ENCODE data around the gene RNASE1. TPM values are rescaled to one million over a fixed set of nuclear protein-coding genes. Genes with fewer than 3 reads are reported as not detected.
A peak's percentile ranks its signal among the peaks of the same experiment; 100 is the strongest.

The RNASE1 gene
- total RNA-seq (10 to 100 TPM in 1 of 2 donors, 1 to 10 TPM in 1; 5.8 to 11.7 TPM), polyA plus RNA-seq (10 to 100 TPM; 32.6 to 37.9 TPM)

DNA sequence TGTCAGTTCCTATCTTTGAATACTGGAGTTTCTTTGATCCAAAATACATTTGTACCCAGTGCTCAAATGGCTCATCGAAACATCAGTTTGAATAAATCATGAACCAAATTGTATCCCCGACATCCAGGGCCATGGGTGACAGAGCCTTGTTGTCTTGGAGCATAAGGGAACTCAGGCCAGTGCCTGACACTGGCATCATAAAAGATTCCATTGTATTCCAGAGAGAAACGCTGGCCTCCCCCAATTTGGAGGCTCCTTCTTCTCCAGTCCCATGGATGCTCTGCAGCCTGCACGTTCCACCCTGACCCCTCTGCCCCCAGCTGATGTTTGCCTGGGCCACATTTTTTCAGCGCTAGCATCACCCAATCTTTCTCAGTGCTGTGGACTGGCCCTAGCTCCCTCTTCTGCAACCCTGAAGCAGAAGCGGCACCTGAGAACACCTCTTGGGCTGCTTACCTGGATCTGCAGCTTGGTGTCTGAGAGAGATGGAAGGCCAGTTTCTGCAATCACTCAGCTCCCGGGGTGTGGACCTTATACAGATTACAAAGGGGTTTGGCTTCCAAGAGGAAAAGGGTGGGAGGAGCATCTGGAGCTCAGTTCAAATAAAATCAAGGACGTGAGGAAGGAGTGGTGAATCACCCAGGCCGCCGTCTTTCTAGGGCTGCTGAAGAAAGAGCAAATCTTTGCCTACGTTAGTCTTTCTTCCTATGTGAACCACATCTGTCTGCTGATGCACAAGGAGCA, at the start of gene RNASE1:
RNASE1 (minus strand) TSS at position 504 of the 744 bp plus-strand sequence. CDS start 776 bp downstream, outside the sequence.
- H3K4me1 ChIP-seq (ENCODE audit: control insufficient read depth in 4 of 4, insufficient read depth in 4 of 4, low read length in 3 of 4): peaks cover 0 to 3% (median 0%) of the 10 kb centered on the region in 4 donors
- DNase-seq (ENCODE audit: low spot score): no peak
- H3K27me3 ChIP-seq (ENCODE audit: control insufficient read depth in 4 of 4, insufficient read depth in 4 of 4, low read length in 3 of 4): no peaks in the 10 kb centered on the region
- H3K27ac ChIP-seq (ENCODE audit: low read depth in 1 of 2, low read length in 2 of 2): no peak within 1 kb of the TSS
- H3K4me3 ChIP-seq (ENCODE audit: low read depth in 1 of 3, low read length in 3 of 3): no peak within 1 kb of the TSS
- TF ChIP-seq HNF4G (IDR thresholded peaks at IDR 0.05) (no peak), JUND (IDR thresholded peaks at IDR 0.05) (peak in 1 of 2 donors; percentile 12)
- no peak within 1 kb of the TSS for H3K9ac ChIP-seq (ENCODE audit: low read depth in 1 of 2, low read length in 2 of 2)
- WGBS: 62% methylated on average over 11 of the region's 11 CpGs
- no peaks in the 10 kb centered on the region for H3K36me3 ChIP-seq (ENCODE audit: control insufficient read depth in 4 of 4, insufficient read depth in 3 of 4, low read depth in 1 of 4, low read length in 3 of 4)
- no peaks in the 10 kb centered on the region for H3K9me3 ChIP-seq (ENCODE audit: control insufficient read depth in 4 of 4, low read length in 3 of 4)

DNA sequence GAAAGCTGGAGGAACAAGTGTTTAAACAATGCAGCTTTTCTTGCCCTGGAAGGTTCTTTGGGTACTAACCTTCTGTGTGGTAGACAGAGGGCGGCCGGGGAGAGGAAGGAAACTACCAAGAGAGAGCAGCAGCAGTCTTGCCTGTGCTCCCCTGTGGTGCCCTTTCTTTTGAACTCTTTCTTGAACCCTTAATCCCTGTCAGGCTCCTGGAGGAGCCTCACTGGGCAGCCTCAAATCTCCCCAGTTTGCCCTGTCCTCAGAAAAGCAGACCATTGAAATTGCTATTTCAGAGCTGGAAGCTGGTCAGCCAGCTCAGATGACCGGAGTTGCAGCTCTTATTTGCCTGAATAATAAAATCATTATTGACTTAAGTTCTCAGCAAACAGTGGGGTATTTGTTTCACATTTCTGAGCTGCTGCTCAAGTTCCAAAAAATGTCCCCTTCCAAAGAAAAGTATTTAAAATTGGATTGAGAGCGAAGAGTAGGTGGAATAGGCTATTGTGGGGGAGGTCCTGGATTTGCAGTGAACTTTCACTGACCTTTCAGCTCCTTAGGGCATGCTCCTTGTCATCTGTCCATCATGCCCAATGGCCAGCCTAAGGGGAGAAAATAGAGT, 46.4 kb upstream of the RNASE1 start:
- Histone ChIP-seq H3K9me3 (ENCODE audit: control insufficient read depth in 4 of 4, low read length in 3 of 4) (no peaks in the 10 kb centered on the region), H3K4me3 (ENCODE audit: low read depth in 1 of 3, low read length in 3 of 3) (no peak overlapping the region), H3K9ac (ENCODE audit: low read depth in 1 of 2, low read length in 2 of 2) (no peak overlapping the region), H3K27ac (ENCODE audit: low read depth in 1 of 2, low read length in 2 of 2) (no peak overlapping the region), H3K4me1 (ENCODE audit: control insufficient read depth in 4 of 4, insufficient read depth in 4 of 4, low read length in 3 of 4) (no peaks in the 10 kb centered on the region), H3K27me3 (ENCODE audit: control insufficient read depth in 4 of 4, insufficient read depth in 4 of 4, low read length in 3 of 4) (no peaks in the 10 kb centered on the region), H3K36me3 (ENCODE audit: control insufficient read depth in 4 of 4, insufficient read depth in 3 of 4, low read depth in 1 of 4, low read length in 3 of 4) (no peaks in the 10 kb centered on the region)
- TF ChIP-seq JUND (IDR thresholded peaks at IDR 0.05) (no peak), RXRA (IDR thresholded peaks at IDR 0.05) (no peak), EGR1 (IDR thresholded peaks at IDR 0.05; ENCODE audit: low read depth in 2 of 2) (no peak), SP1 (IDR thresholded peaks at IDR 0.05) (no peak), FOXA1 (IDR thresholded peaks at IDR 0.05) (no peak), NR2F2 (IDR thresholded peaks at IDR 0.05) (no peak), RAD21 (IDR thresholded peaks at IDR 0.05) (no peak), HNF4A (conservative IDR thresholded peaks at IDR 0.05) (no peak), TAF1 (conservative IDR thresholded peaks at IDR 0.05) (no peak), YY1 (IDR thresholded peaks at IDR 0.05) (no peak), FOXA2 (IDR thresholded peaks at IDR 0.05) (no peak), HNF4G (IDR thresholded peaks at IDR 0.05) (no peak), GABPA (IDR thresholded peaks at IDR 0.05 in 1 of 2, conservative IDR thresholded peaks at IDR 0.05 in 1 of 2) (no peak)
- TF ChIP-seq, protein P1, sequence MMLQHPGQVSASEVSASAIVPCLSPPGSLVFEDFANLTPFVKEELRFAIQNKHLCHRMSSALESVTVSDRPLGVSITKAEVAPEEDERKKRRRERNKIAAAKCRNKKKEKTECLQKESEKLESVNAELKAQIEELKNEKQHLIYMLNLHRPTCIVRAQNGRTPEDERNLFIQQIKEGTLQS (IDR thresholded peaks at IDR 0.05): no peak
- TF ChIP-seq, protein P2, sequence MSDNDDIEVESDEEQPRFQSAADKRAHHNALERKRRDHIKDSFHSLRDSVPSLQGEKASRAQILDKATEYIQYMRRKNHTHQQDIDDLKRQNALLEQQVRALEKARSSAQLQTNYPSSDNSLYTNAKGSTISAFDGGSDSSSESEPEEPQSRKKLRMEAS (IDR thresholded peaks at IDR 0.05): no peak
- TF ChIP-seq, protein P3, sequence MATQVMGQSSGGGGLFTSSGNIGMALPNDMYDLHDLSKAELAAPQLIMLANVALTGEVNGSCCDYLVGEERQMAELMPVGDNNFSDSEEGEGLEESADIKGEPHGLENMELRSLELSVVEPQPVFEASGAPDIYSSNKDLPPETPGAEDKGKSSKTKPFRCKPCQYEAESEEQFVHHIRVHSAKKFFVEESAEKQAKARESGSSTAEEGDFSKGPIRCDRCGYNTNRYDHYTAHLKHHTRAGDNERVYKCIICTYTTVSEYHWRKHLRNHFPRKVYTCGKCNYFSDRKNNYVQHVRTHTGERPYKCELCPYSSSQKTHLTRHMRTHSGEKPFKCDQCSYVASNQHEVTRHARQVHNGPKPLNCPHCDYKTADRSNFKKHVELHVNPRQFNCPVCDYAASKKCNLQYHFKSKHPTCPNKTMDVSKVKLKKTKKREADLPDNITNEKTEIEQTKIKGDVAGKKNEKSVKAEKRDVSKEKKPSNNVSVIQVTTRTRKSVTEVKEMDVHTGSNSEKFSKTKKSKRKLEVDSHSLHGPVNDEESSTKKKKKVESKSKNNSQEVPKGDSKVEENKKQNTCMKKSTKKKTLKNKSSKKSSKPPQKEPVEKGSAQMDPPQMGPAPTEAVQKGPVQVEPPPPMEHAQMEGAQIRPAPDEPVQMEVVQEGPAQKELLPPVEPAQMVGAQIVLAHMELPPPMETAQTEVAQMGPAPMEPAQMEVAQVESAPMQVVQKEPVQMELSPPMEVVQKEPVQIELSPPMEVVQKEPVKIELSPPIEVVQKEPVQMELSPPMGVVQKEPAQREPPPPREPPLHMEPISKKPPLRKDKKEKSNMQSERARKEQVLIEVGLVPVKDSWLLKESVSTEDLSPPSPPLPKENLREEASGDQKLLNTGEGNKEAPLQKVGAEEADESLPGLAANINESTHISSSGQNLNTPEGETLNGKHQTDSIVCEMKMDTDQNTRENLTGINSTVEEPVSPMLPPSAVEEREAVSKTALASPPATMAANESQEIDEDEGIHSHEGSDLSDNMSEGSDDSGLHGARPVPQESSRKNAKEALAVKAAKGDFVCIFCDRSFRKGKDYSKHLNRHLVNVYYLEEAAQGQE (IDR thresholded peaks at IDR 0.05): no peak
- TF ChIP-seq, protein P4, sequence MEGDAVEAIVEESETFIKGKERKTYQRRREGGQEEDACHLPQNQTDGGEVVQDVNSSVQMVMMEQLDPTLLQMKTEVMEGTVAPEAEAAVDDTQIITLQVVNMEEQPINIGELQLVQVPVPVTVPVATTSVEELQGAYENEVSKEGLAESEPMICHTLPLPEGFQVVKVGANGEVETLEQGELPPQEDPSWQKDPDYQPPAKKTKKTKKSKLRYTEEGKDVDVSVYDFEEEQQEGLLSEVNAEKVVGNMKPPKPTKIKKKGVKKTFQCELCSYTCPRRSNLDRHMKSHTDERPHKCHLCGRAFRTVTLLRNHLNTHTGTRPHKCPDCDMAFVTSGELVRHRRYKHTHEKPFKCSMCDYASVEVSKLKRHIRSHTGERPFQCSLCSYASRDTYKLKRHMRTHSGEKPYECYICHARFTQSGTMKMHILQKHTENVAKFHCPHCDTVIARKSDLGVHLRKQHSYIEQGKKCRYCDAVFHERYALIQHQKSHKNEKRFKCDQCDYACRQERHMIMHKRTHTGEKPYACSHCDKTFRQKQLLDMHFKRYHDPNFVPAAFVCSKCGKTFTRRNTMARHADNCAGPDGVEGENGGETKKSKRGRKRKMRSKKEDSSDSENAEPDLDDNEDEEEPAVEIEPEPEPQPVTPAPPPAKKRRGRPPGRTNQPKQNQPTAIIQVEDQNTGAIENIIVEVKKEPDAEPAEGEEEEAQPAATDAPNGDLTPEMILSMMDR (IDR thresholded peaks at IDR 0.05; ENCODE audit: low read depth, low read length, missing input control): no peak
- TF ChIP-seq, protein P5, sequence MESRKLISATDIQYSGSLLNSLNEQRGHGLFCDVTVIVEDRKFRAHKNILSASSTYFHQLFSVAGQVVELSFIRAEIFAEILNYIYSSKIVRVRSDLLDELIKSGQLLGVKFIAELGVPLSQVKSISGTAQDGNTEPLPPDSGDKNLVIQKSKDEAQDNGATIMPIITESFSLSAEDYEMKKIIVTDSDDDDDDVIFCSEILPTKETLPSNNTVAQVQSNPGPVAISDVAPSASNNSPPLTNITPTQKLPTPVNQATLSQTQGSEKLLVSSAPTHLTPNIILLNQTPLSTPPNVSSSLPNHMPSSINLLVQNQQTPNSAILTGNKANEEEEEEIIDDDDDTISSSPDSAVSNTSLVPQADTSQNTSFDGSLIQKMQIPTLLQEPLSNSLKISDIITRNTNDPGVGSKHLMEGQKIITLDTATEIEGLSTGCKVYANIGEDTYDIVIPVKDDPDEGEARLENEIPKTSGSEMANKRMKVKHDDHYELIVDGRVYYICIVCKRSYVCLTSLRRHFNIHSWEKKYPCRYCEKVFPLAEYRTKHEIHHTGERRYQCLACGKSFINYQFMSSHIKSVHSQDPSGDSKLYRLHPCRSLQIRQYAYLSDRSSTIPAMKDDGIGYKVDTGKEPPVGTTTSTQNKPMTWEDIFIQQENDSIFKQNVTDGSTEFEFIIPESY (IDR thresholded peaks at IDR 0.05): no peak
- 50% methylated on average over 4 of the region's 4 CpGs for WGBS
- DNase-seq (ENCODE audit: low spot score): no peak
